Activated CD8-positive, alpha-beta T cell treated with anti-CD3 and anti-CD28 coated beads for 36 hours (primary cell): ENCODE measurements around the gene ATP10B. TPM values are rescaled to one million over a fixed set of nuclear protein-coding genes. Genes with fewer than 3 reads are reported as not detected.
"Not testable (repeated sequence)": the region's sequence is repeated elsewhere in the genome, so short reads cannot be mapped to it uniquely, and the experiment has no call there.

Experiments used
- ATAC-seq: fragments of 200-7000 bp; cut with Tn5 transposase; one replicate; pipeline ENCODE4 v1.10.0; 2021; ENCODE audit warnings: mild to moderate bottlenecking, moderate library complexity
- CTCF ChIA-PET: fragments of 350-600 bp; sonication (Branson Sonifier 250); formaldehyde crosslinking; loops from one replicate; lab custom pipeline; 2021; ENCODE audit warnings: antibody characterized with exemption; lab: Charles Lee
- POLR2A ChIA-PET: fragments of 350-600 bp; sonication (Branson Sonifier 250); formaldehyde crosslinking; loops from one replicate; lab custom pipeline; 2021; ENCODE audit warnings: antibody characterized with exemption; lab: Charles Lee
- DNase-seq: peaks from one replicate; pipeline ENCODE4 v3.0.0-alpha.2; 2020
- H3K27ac Mint-ChIP-seq: one replicate; pipeline ENCODE4 v1.8.0; 2021; ENCODE audit warnings: mild to moderate bottlenecking, mixed read lengths
- H3K27me3 Mint-ChIP-seq: one replicate; pipeline ENCODE4 v1.8.0; 2021; ENCODE audit warnings: mixed read lengths
- H3K36me3 Mint-ChIP-seq: one replicate; pipeline ENCODE4 v1.8.0; 2021; ENCODE audit warnings: low read depth, mixed read lengths
- H3K4me1 Mint-ChIP-seq: one replicate; pipeline ENCODE4 v1.8.0; 2021; ENCODE audit warnings: low read depth, mixed read lengths
- H3K4me3 Mint-ChIP-seq: one replicate; pipeline ENCODE4 v1.8.0; 2021; ENCODE audit warnings: mild to moderate bottlenecking, moderate library complexity, mixed read lengths
- H3K9me3 Mint-ChIP-seq: one replicate; pipeline ENCODE4 v1.8.0; 2021; ENCODE audit warnings: mixed read lengths
- CTCF ChIP-seq: fragments of 200-600 bp; IDR thresholded peaks from one replicate; pipeline ENCODE4 v1.8.0; 2022; ENCODE audit warnings: antibody characterized with exemption, mild to moderate bottlenecking
- intact Hi-C: fragments of 100-400 bp; cut with micrococcal nuclease; formaldehyde crosslinking; loops from one replicate; pipeline ENCODE4 v1.10.0; 2022
- total RNA-seq, 2 experiments: library from RNA; stranded (reverse); gene quantifications; one replicate each; pipeline ENCODE4 v1.2.3, GENCODE V29; 2021

Gene ATP10B
- total RNA-seq: not detected

GRCh38 chr5:160852049-160852448 lies at the start of gene ATP10B:
TSS of gene ATP10B (minus strand) at chr5:160852211. CDS start at chr5:160688074, 164,137 bp downstream.
- Mint-ChIP-seq H3K9me3 (no peaks in the 10 kb centered on the region), H3K4me3 (no peak within 1 kb of the TSS), H3K36me3 (no peaks in the 10 kb centered on the region), H3K27ac (no peak within 1 kb of the TSS), H3K27me3 (peaks cover 2% of the 10 kb centered on the region), H3K4me1 (no peaks in the 10 kb centered on the region)
- TF ChIP-seq CTCF: no peak
- ChIA-PET POLR2A (no interaction called here), CTCF (no interaction called here)
- ATAC-seq (no peak), DNase-seq (no peak)
- intact Hi-C loops: no loop called here

GRCh38 chr5:160901656-160902055 lies 49.6 kb upstream of the ATP10B start:
- no peaks in the 10 kb centered on the region for H3K27me3 Mint-ChIP-seq
- no peak overlapping the region for H3K4me3 Mint-ChIP-seq

GRCh38 chr5:160899735-160900134 lies 47.7 kb upstream of the ATP10B start:
- ChIA-PET POLR2A (no interaction called here), CTCF (no interaction called here)
- TF ChIP-seq CTCF: no peak
- no peak for DNase-seq
- Mint-ChIP-seq H3K27ac (no peak overlapping the region), H3K4me3 (no peak overlapping the region), H3K4me1 (no peaks in the 10 kb centered on the region), H3K36me3 (no peaks in the 10 kb centered on the region), H3K27me3 (no peaks in the 10 kb centered on the region), H3K9me3 (peaks cover 3% of the 10 kb centered on the region)
- ATAC-seq: no peak
- intact Hi-C loops: no loop called here

More at GRCh38 chr5:160901656-160902055, 49.6 kb upstream of the ATP10B start:
- Mint-ChIP-seq H3K36me3 (no peaks in the 10 kb centered on the region), H3K4me1 (no peaks in the 10 kb centered on the region), H3K9me3 (no peaks in the 10 kb centered on the region), H3K27ac (no peak overlapping the region)
- ATAC-seq (no peak), DNase-seq (no peak)
- CTCF ChIA-PET: no interaction called here
- POLR2A ChIA-PET: no interaction called here
- TF ChIP-seq CTCF: no peak
- intact Hi-C loops: no loop called here

GRCh38 chr5:160893180-160893964 lies 41.4 kb upstream of the ATP10B start:
- CTCF ChIA-PET, H3K4me1 Mint-ChIP-seq: not testable (repeated sequence)

GRCh38 chr5:160887780-160888179 lies 35.8 kb upstream of the ATP10B start:
- H3K36me3 Mint-ChIP-seq: no peaks in the 10 kb centered on the region
- no peak for DNase-seq
- ChIA-PET CTCF (no interaction called here), POLR2A (no interaction called here)
- H3K27me3 Mint-ChIP-seq: peaks cover 7% of the 10 kb centered on the region
- H3K27ac Mint-ChIP-seq: no peak overlapping the region
- no peak for ATAC-seq
- H3K9me3 Mint-ChIP-seq: no peaks in the 10 kb centered on the region
- intact Hi-C loops: no loop called here
- no peak overlapping the region for H3K4me3 Mint-ChIP-seq
- no peaks in the 10 kb centered on the region for H3K4me1 Mint-ChIP-seq
- TF ChIP-seq CTCF: no peak

More at GRCh38 chr5:160893180-160893964, 41.4 kb upstream of the ATP10B start:
- intact Hi-C loops, H3K36me3 Mint-ChIP-seq, H3K4me3 Mint-ChIP-seq, H3K27me3 Mint-ChIP-seq, H3K9me3 Mint-ChIP-seq, H3K27ac Mint-ChIP-seq, ATAC-seq, DNase-seq: not testable (repeated sequence)
- POLR2A ChIA-PET: interaction anchor here (0.6 kb wide), 1 partner anchor 120 kb away, joined by 3 read pairs; no protein-coding TSS in a partner anchor

- intact Hi-C loops, H3K27me3 Mint-ChIP-seq, H3K4me1 Mint-ChIP-seq, DNase-seq, H3K9me3 Mint-ChIP-seq, ATAC-seq, H3K36me3 Mint-ChIP-seq, H3K4me3 Mint-ChIP-seq, POLR2A ChIA-PET, H3K27ac Mint-ChIP-seq, CTCF ChIA-PET: not testable (repeated sequence)
Measured at GRCh38 chr5:160873560-160874200, 21.7 kb upstream of the ATP10B start.
